GM12892 (cell line): ENCODE measurements around the gene MLANA.

Experiments
- POLR2A ChIP-seq: IDR thresholded peaks from 2 replicates; pipeline ENCODE4 v1.6.1; 2011; ENCODE audit warnings: low read depth, low read length, control low read depth
- POLR2AphosphoS5 ChIP-seq: IDR thresholded peaks from 2 replicates; pipeline ENCODE4 v1.6.1; 2011; ENCODE audit warnings: low read depth, low read length, control low read depth
- TAF1 ChIP-seq: IDR thresholded peaks from 2 replicates; pipeline ENCODE4 v1.6.1; 2011; ENCODE audit warnings: low read depth, mild to moderate bottlenecking, control low read depth, low read length, borderline replicate concordance

GRCh38 chr9:5947912-5948311 is 57.2 kb downstream of the MLANA start:
- TF ChIP-seq POLR2A (no peak), POLR2AphosphoS5 (no peak), TAF1 (no peak)
